IMR-90 (cell line): ENCODE measurements around the gene ACSL6. TPM values are rescaled to one million over a fixed set of nuclear protein-coding genes. Genes with fewer than 3 reads are reported as not detected.

Experiments used
- ATAC-seq: fragments of 200-7000 bp; cut with Tn5 transposase; 2 replicates; pipeline ENCODE4 v1.9.1; 2020; ENCODE audit warnings: low read depth, mild to moderate bottlenecking, moderate library complexity
- BruUV-seq: library from RNA; stranded (reverse); fragments of 400-500 nt; replicated peaks from 2 replicates; lab custom pipeline; 2021; lab: Mats Ljungman, UMichigan
- CTCF ChIA-PET: fragments of 300-600 bp; formaldehyde crosslinking; extraction: SDS; loops from one replicate; lab custom pipeline; 2021; ENCODE audit warnings: antibody characterized with exemption; lab: Yijun Ruan, JAX
- POLR2A ChIA-PET: fragments of 300-600 bp; sonication (Branson Sonifier 250); formaldehyde crosslinking; loops from one replicate; lab custom pipeline; 2022; ENCODE audit warnings: antibody characterized with exemption; ENCODE audit not compliant: unreplicated experiment; lab: Charles Lee
- DNase-seq: peaks from one replicate; pipeline ENCODE4 v3.0.0; 2013
- H2AFZ ChIP-seq: replicated peaks from 2 replicates; pipeline ENCODE3; 2013; ENCODE audit warnings: low read length, mild to moderate bottlenecking; ENCODE audit not compliant: poor library complexity
- H2AK5ac ChIP-seq: 2 replicates; pipeline ENCODE4 v1.6.1; 2013; ENCODE audit warnings: low read depth, low read length, inconsistent platforms
- H2AK9ac ChIP-seq: replicated peaks from 2 replicates; pipeline ENCODE3; 2013; ENCODE audit warnings: mild to moderate bottlenecking, low read depth, low read length, moderate library complexity; ENCODE audit not compliant: poor library complexity
- H2BK120ac ChIP-seq: 2 replicates; pipeline ENCODE4 v1.6.1; 2013; ENCODE audit warnings: low read depth, low read length, inconsistent platforms
- H2BK15ac ChIP-seq: 3 replicates; pipeline ENCODE4 v1.6.1; 2013; ENCODE audit warnings: low read depth, low read length, inconsistent platforms
- H2BK20ac ChIP-seq: 2 replicates; pipeline ENCODE4 v1.6.1; 2013; ENCODE audit warnings: low read depth, mild to moderate bottlenecking, inconsistent platforms, low read length, moderate library complexity
- H2BK5ac ChIP-seq: 2 replicates; pipeline ENCODE4 v1.6.1; 2013; ENCODE audit warnings: mild to moderate bottlenecking, low read depth, low read length, inconsistent platforms; ENCODE audit not compliant: poor library complexity, severe bottlenecking
- H3K14ac ChIP-seq: replicated peaks from 2 replicates; pipeline ENCODE4 v1.6.1; 2013; ENCODE audit warnings: low read depth, low read length, inconsistent platforms
- H3K18ac ChIP-seq: 2 replicates; pipeline ENCODE4 v1.6.1; 2013; ENCODE audit warnings: low read depth, low read length, control low read depth
- H3K23ac ChIP-seq: 2 replicates; pipeline ENCODE4 v1.6.1; 2013; ENCODE audit warnings: low read depth, low read length, inconsistent platforms
- H3K27ac ChIP-seq: 2 replicates; pipeline ENCODE4 v1.5.1; 2013; ENCODE audit warnings: mild to moderate bottlenecking, control low read depth, low read length; ENCODE audit not compliant: insufficient read depth
- H3K27me3 ChIP-seq: 2 replicates; pipeline ENCODE4 v1.6.1; 2013; ENCODE audit warnings: low read length; ENCODE audit not compliant: control insufficient read depth, insufficient read depth
- H3K36me3 ChIP-seq: 2 replicates; pipeline ENCODE4 v1.6.1; 2013; ENCODE audit warnings: low read length, mixed read lengths; ENCODE audit not compliant: control insufficient read depth, insufficient read depth
- H3K4ac ChIP-seq: 2 replicates; pipeline ENCODE4 v1.6.1; 2013; ENCODE audit warnings: low read depth, low read length, inconsistent platforms
- H3K4me1 ChIP-seq: 2 replicates; pipeline ENCODE4 v1.6.1; 2013; ENCODE audit warnings: low read length, mixed read lengths; ENCODE audit not compliant: control insufficient read depth, insufficient read depth
- H3K4me2 ChIP-seq: 2 replicates; pipeline ENCODE4 v1.6.1; 2013; ENCODE audit warnings: low read depth, mild to moderate bottlenecking, control low read depth, low read length, moderate library complexity
- H3K4me3 ChIP-seq: 2 replicates; pipeline ENCODE4 v1.5.1; 2013; ENCODE audit warnings: low read depth, mild to moderate bottlenecking, control low read depth, low read length, moderate library complexity; ENCODE audit not compliant: insufficient read depth
- H3K56ac ChIP-seq: 2 replicates; pipeline ENCODE4 v1.6.1; 2013; ENCODE audit warnings: low read length, inconsistent platforms; ENCODE audit not compliant: insufficient read depth; ENCODE audit errors: extremely low read depth
- H3K79me1 ChIP-seq, 2 experiments: 2 replicates each; pipeline ENCODE4 v1.6.1; 2013; ENCODE audit warnings: low read length in 2 of 2, inconsistent platforms in 1 of 2, low read depth in 1 of 2
- H3K9ac ChIP-seq: 2 replicates; pipeline ENCODE4 v1.6.1; 2013; ENCODE audit warnings: low read depth, low read length, control low read depth
- H3K9me1 ChIP-seq: 2 replicates; pipeline ENCODE4 v1.6.1; 2013; ENCODE audit warnings: low read length, inconsistent platforms; ENCODE audit not compliant: insufficient read depth
- H3K9me3 ChIP-seq: 2 replicates; pipeline ENCODE4 v1.6.1; 2013; ENCODE audit warnings: low read length; ENCODE audit not compliant: control insufficient read depth, insufficient read depth
- H4K20me1 ChIP-seq: 2 replicates; pipeline ENCODE4 v1.6.1; 2013; ENCODE audit warnings: low read length, inconsistent platforms; ENCODE audit not compliant: insufficient read depth
- H4K5ac ChIP-seq: 2 replicates; pipeline ENCODE4 v1.6.1; 2013; ENCODE audit warnings: mild to moderate bottlenecking, low read depth, low read length, control low read depth
- H4K8ac ChIP-seq, 2 experiments: 2 replicates each; pipeline ENCODE4 v1.6.1; 2013; ENCODE audit warnings: low read depth in 2 of 2, low read length in 2 of 2, control low read depth in 1 of 2, inconsistent platforms in 1 of 2
- H4K91ac ChIP-seq: 2 replicates; pipeline ENCODE4 v1.6.1; 2013; ENCODE audit warnings: low read depth, low read length, inconsistent platforms; ENCODE audit not compliant: insufficient read depth
- MAZ ChIP-seq: IDR thresholded peaks from 2 replicates; pipeline ENCODE4 v1.6.1; 2012; ENCODE audit warnings: low read depth, mild to moderate bottlenecking, low read length, improper control_type of control experiment, moderate library complexity, borderline replicate concordance
- MXI1 ChIP-seq: IDR thresholded peaks from 2 replicates; pipeline ENCODE4 v1.6.1; 2012; ENCODE audit warnings: low read depth, mild to moderate bottlenecking, low read length, moderate library complexity, borderline replicate concordance
- RCOR1 ChIP-seq: IDR thresholded peaks from 2 replicates; pipeline ENCODE4 v1.6.1; 2012; ENCODE audit warnings: mild to moderate bottlenecking, low read length, improper control_type of control experiment; ENCODE audit not compliant: insufficient replicate concordance
- WGBS, 2 experiments: methylation state at CpG; one replicate each; pipeline versions ENCODE4 v1.1.5 to v1.1.7; 2013; ENCODE audit warnings: missing lambda C conversion rate in 2 of 2; ENCODE audit not compliant: insufficient read length in 1 of 2; ENCODE audit errors: extremely low coverage in 2 of 2; 5-methylcytosine and 5-hydroxymethylcytosine counted together
- dilution Hi-C: fragments of 300-500 bp; cut with HindIII; formaldehyde crosslinking; loops from one replicate; pipeline ENCODE4 v1.14.3; 2018; ENCODE audit warnings: low sequenced_read_pairs; ENCODE audit not compliant: unreplicated experiment
- in situ Hi-C: fragments of 300-500 bp; cut with MboI; formaldehyde crosslinking; loops from 3 replicates; pipeline ENCODE4 v1.14.3; 2019; ENCODE audit warnings: low sequenced_read_pairs, inconsistent platforms, mixed read lengths
- intact Hi-C: fragments of 100-400 bp; cut with micrococcal nuclease; formaldehyde crosslinking; loops from 2 replicates; pipeline ENCODE4 v1.10.0; 2022
- polyA plus RNA-seq, 3 experiments: library from polyadenylated mRNA; depleted of rRNA; stranded (reverse); fragments of >200 nt; gene quantifications; 2 replicates each; pipeline ENCODE4 v1.2.3, GENCODE V29; 2012; ENCODE audit warnings: low replicate concordance in 1 of 3
- total RNA-seq: library from RNA; depleted of rRNA; stranded (reverse); fragments of >200 nt; gene quantifications from 2 replicates; pipeline ENCODE4 v1.2.3, GENCODE V29; 2012

Gene ACSL6
- total and polyA plus RNA-seq, 2 of the 4 experiments (the other 2 are of a cell fraction): not detected

GRCh38 chr5:132058646-132059042 lies 47.2 kb upstream of the ACSL6 start:
- no peak overlapping the region for H2BK120ac ChIP-seq
- 57% methylated on average over 4 of the region's 7 CpGs; no CpG with 5 or more reads in 1 of the 2 experiments for WGBS, 2 experiments
- no peak overlapping the region for H4K5ac ChIP-seq
- no peak overlapping the region for H2BK20ac ChIP-seq
- ATAC-seq (no peak), DNase-seq (no peak)
- H4K20me1 ChIP-seq: no peaks in the 10 kb centered on the region
- peaks cover 17% of the 10 kb centered on the region; the same call in 1 of the 2 replicates for H3K27me3 ChIP-seq
- H3K4me1 ChIP-seq: no peaks in the 10 kb centered on the region
- dilution Hi-C loops: no loop called here
- H3K9ac ChIP-seq: no peak overlapping the region
- ChIA-PET CTCF (interaction anchor here (1.4 kb wide), 1 partner anchor 469 kb away, joined by 3 read pairs; no protein-coding TSS in a partner anchor), POLR2A (no interaction called here)
- intact Hi-C loops: no loop called here
- no peak overlapping the region for H2BK15ac ChIP-seq
- no peaks in the 10 kb centered on the region for H3K9me3 ChIP-seq
- H3K9me1 ChIP-seq: no peaks in the 10 kb centered on the region
- H3K4me3 ChIP-seq: no peak overlapping the region
- TF ChIP-seq MXI1 (no peak), MAZ (no peak), RCOR1 (no peak)
- no peak overlapping the region for H4K91ac ChIP-seq
- H3K36me3 ChIP-seq: no peaks in the 10 kb centered on the region
- no peaks in the 10 kb centered on the region for H3K79me1 ChIP-seq
- no peak overlapping the region for H3K14ac ChIP-seq
- no peak overlapping the region for H2BK5ac ChIP-seq
- no peak overlapping the region for H4K8ac ChIP-seq
- no peak overlapping the region for H2AFZ ChIP-seq
- no peak overlapping the region for H3K23ac ChIP-seq
- no TSS peak for BruUV-seq
- H2AK9ac ChIP-seq: no peak overlapping the region
- no peak overlapping the region for H3K27ac ChIP-seq
- H3K18ac ChIP-seq: no peak overlapping the region
- no peak overlapping the region for H3K56ac ChIP-seq
- in situ Hi-C loops: no loop called here
- H3K4ac ChIP-seq: no peak overlapping the region
- no peak overlapping the region for H3K4me2 ChIP-seq
- no peak overlapping the region for H2AK5ac ChIP-seq
